NCI-H524 treated with DMSO at 0.1 percent for 48 hours (cell line): ENCODE measurements around the gene ANXA1.
"Not testable (repeated sequence)": the region's sequence is repeated elsewhere in the genome, so short reads cannot be mapped to it uniquely, and the experiment has no call there.

Experiments used
- DNase-seq: peaks from one replicate; lab custom pipeline; 2025; lab: John Stamatoyannopoulos, UW

The ANXA1 gene

GRCh38 chr9:73151653-73152542 is at the start of gene ANXA1:
ANXA1 (plus strand) TSS chr9:73151865; CDS start chr9:73158536, 6,671 bp downstream.
- no peak for DNase-seq

GRCh38 chr9:73104342-73104741 is 47.3 kb upstream of the ANXA1 start:
- DNase-seq = no peak

- DNase-seq = no peak
Observed at GRCh38 chr9:73104921-73105320, 46.7 kb upstream of the ANXA1 start.

GRCh38 chr9:73107489-73108069 is 44.1 kb upstream of the ANXA1 start:
- not testable (repeated sequence) for DNase-seq

GRCh38 chr9:73114058-73114457 is 37.6 kb upstream of the ANXA1 start:
- DNase-seq = no peak

- DNase-seq = no peak
Observed at GRCh38 chr9:73114958-73115357, 36.7 kb upstream of the ANXA1 start.

GRCh38 chr9:73116031-73116430 is 35.6 kb upstream of the ANXA1 start:
- no peak for DNase-seq

GRCh38 chr9:73116880-73117279 is 34.8 kb upstream of the ANXA1 start:
- no peak for DNase-seq

- no peak for DNase-seq
Observed at GRCh38 chr9:73118286-73118685, 33.4 kb upstream of the ANXA1 start.

GRCh38 chr9:73118898-73119554 is 32.6 kb upstream of the ANXA1 start:
- no peak for DNase-seq

- no peak for DNase-seq
Observed at GRCh38 chr9:73121375-73121935, 30.2 kb upstream of the ANXA1 start.

GRCh38 chr9:73125651-73126050 is 26.0 kb upstream of the ANXA1 start:
- DNase-seq = no peak

GRCh38 chr9:73129941-73130685 is 21.6 kb upstream of the ANXA1 start:
- DNase-seq = no peak

- no peak for DNase-seq
Observed at GRCh38 chr9:73131461-73131860, 20.2 kb upstream of the ANXA1 start.

- DNase-seq = no peak
Observed at GRCh38 chr9:73132034-73132776, 19.5 kb upstream of the ANXA1 start.

- no peak for DNase-seq
Observed at GRCh38 chr9:73133022-73133651, 18.5 kb upstream of the ANXA1 start.

- no peak for DNase-seq
Observed at GRCh38 chr9:73133921-73134407, 17.7 kb upstream of the ANXA1 start.

GRCh38 chr9:73135394-73135793 is 16.3 kb upstream of the ANXA1 start:
- no peak for DNase-seq

- DNase-seq = no peak
Observed at GRCh38 chr9:73137286-73137899, 14.3 kb upstream of the ANXA1 start.

GRCh38 chr9:73137914-73138313 is 13.8 kb upstream of the ANXA1 start:
- no peak for DNase-seq
